ENCODE results near the gene SNRNP48. TPM values are rescaled to one million over a fixed set of nuclear protein-coding genes. Genes with fewer than 3 reads are reported as not detected.

Gene SNRNP48
- total RNA-seq, 1 donor from 2014 or later, result 54.1 TPM

GRCh38 chr6:7545316-7546019, 44.5 kb upstream of the SNRNP48 start:
- Histone ChIP-seq H3K27ac (no peak overlapping the region), H3K9ac (no peak overlapping the region), H3F3A (ENCODE audit: low read depth) (peaks cover 61% of the 10 kb centered on the region), H4K20me1 (ENCODE audit: low read depth) (peaks cover 61% of the 10 kb centered on the region), H3K4me1 (peaks cover 46% of the 10 kb centered on the region), H2AFZ (replicated peaks) (no peak overlapping the region), H3K9me3 (ENCODE audit: low read depth) (no peaks in the 10 kb centered on the region), H3K36me3 (no peaks in the 10 kb centered on the region), H3K4me2 (peak overlapping the region; percentile 89), H3K4me3 (no peak overlapping the region), H3K79me2 (ENCODE audit: low read depth) (peaks cover 20% of the 10 kb centered on the region), H3K27me3 (peaks cover 30% of the 10 kb centered on the region)
- DNase-seq (ENCODE audit: low spot score), result peak; percentile 15
- no peaks in the 10 kb centered on the region for H3K9me3 Mint-ChIP-seq
- no peak for TF ChIP-seq EZH2 (IDR thresholded peaks at IDR 0.05)
- no peak for TF ChIP-seq CTCF (IDR thresholded peaks at IDR 0.05)
- TF ChIP-seq EZH2phosphoT487 (IDR thresholded peaks at IDR 0.05), result no peak
- peaks cover 35% of the 10 kb centered on the region for H3K4me1 Mint-ChIP-seq
- no peaks in the 10 kb centered on the region for H3K36me3 Mint-ChIP-seq
- no peak overlapping the region for H3K4me3 Mint-ChIP-seq
- peaks cover 17% of the 10 kb centered on the region for H3K27me3 Mint-ChIP-seq (ENCODE audit: insufficient read depth, low read depth)
- no peak overlapping the region for H3K27ac Mint-ChIP-seq

- DNase-seq (ENCODE audit: low spot score), result no peak
- Histone ChIP-seq H3K36me3 (no peaks in the 10 kb centered on the region), H3K4me1 (peaks cover 41% of the 10 kb centered on the region), H3K79me2 (ENCODE audit: low read depth) (peaks cover 20% of the 10 kb centered on the region), H3K27ac (no peak overlapping the region), H3K4me3 (no peak overlapping the region), H3K9ac (no peak overlapping the region), H3K4me2 (no peak overlapping the region), H3F3A (ENCODE audit: low read depth) (peaks cover 56% of the 10 kb centered on the region), H2AFZ (replicated peaks) (no peak overlapping the region), H3K9me3 (ENCODE audit: low read depth) (no peaks in the 10 kb centered on the region), H3K27me3 (peaks cover 25% of the 10 kb centered on the region), H4K20me1 (ENCODE audit: low read depth) (peaks cover 61% of the 10 kb centered on the region)
- TF ChIP-seq EZH2phosphoT487 (IDR thresholded peaks at IDR 0.05), result no peak
- Mint-ChIP-seq H3K27me3 (ENCODE audit: insufficient read depth, low read depth) (peaks cover 12% of the 10 kb centered on the region), H3K9me3 (no peaks in the 10 kb centered on the region), H3K4me1 (peaks cover 30% of the 10 kb centered on the region), H3K4me3 (no peak overlapping the region), H3K27ac (no peak overlapping the region), H3K36me3 (no peaks in the 10 kb centered on the region)
Observed at GRCh38 chr6:7546020-7546369, 44.0 kb upstream of the SNRNP48 start.

GRCh38 chr6:7546383-7546782, 43.6 kb upstream of the SNRNP48 start:
- H3K9me3 Mint-ChIP-seq, result no peaks in the 10 kb centered on the region
- no peaks in the 10 kb centered on the region for H3K36me3 Mint-ChIP-seq
- peaks cover 52% of the 10 kb centered on the region for H3F3A ChIP-seq (ENCODE audit: low read depth)
- peaks cover 61% of the 10 kb centered on the region for H4K20me1 ChIP-seq (ENCODE audit: low read depth)
- no peak overlapping the region for H3K4me3 ChIP-seq
- H3K4me2 ChIP-seq, result no peak overlapping the region
- peaks cover 21% of the 10 kb centered on the region for H3K27me3 ChIP-seq
- peaks cover 29% of the 10 kb centered on the region for H3K4me1 Mint-ChIP-seq
- no peak overlapping the region for H2AFZ ChIP-seq (replicated peaks)
- peaks cover 10% of the 10 kb centered on the region for H3K27me3 Mint-ChIP-seq (ENCODE audit: insufficient read depth, low read depth)
- peaks cover 40% of the 10 kb centered on the region for H3K4me1 ChIP-seq
- no peak overlapping the region for H3K4me3 Mint-ChIP-seq
- no peaks in the 10 kb centered on the region for H3K9me3 ChIP-seq (ENCODE audit: low read depth)
- H3K9ac ChIP-seq, result no peak overlapping the region
- no peak overlapping the region for H3K27ac Mint-ChIP-seq
- DNase-seq (ENCODE audit: low spot score), result no peak
- no peak for TF ChIP-seq CTCF (IDR thresholded peaks at IDR 0.05)
- TF ChIP-seq EZH2 (IDR thresholded peaks at IDR 0.05), result no peak
- TF ChIP-seq EZH2phosphoT487 (IDR thresholded peaks at IDR 0.05), result no peak
- H3K79me2 ChIP-seq (ENCODE audit: low read depth), result peaks cover 20% of the 10 kb centered on the region
- H3K36me3 ChIP-seq, result no peaks in the 10 kb centered on the region
- no peak overlapping the region for H3K27ac ChIP-seq

GRCh38 chr6:7546896-7547295, 43.1 kb upstream of the SNRNP48 start:
- no peak overlapping the region for H3K4me3 Mint-ChIP-seq
- H3K4me1 Mint-ChIP-seq, result peaks cover 29% of the 10 kb centered on the region
- no peak overlapping the region for H3K27ac ChIP-seq

More at GRCh38 chr6:7546896-7547295, 43.1 kb upstream of the SNRNP48 start:
- H3K27me3 Mint-ChIP-seq (ENCODE audit: insufficient read depth, low read depth), result peaks cover 8% of the 10 kb centered on the region
- Histone ChIP-seq H3K4me3 (no peak overlapping the region), H3K36me3 (no peaks in the 10 kb centered on the region), H3K9me3 (ENCODE audit: low read depth) (no peaks in the 10 kb centered on the region), H4K20me1 (ENCODE audit: low read depth) (peaks cover 61% of the 10 kb centered on the region), H3F3A (ENCODE audit: low read depth) (peaks cover 48% of the 10 kb centered on the region), H2AFZ (replicated peaks) (no peak overlapping the region), H3K4me2 (no peak overlapping the region), H3K27me3 (peaks cover 19% of the 10 kb centered on the region), H3K79me2 (ENCODE audit: low read depth) (peaks cover 20% of the 10 kb centered on the region), H3K9ac (no peak overlapping the region), H3K4me1 (peaks cover 40% of the 10 kb centered on the region)
- H3K9me3 Mint-ChIP-seq, result no peaks in the 10 kb centered on the region
- no peak for DNase-seq (ENCODE audit: low spot score)
- H3K27ac Mint-ChIP-seq, result no peak overlapping the region
- no peaks in the 10 kb centered on the region for H3K36me3 Mint-ChIP-seq
- TF ChIP-seq CTCF (IDR thresholded peaks at IDR 0.05) (no peak), EZH2 (IDR thresholded peaks at IDR 0.05) (no peak)
